Mesenchymal stem cell (in vitro differentiated cells and primary cell): Measurements from ENCODE around the gene PAFAH1B2.

ENCODE experiments used
- DNase-seq: peaks from one replicate; pipeline ENCODE4 v3.0.0-alpha.2; 2013
- H2AFZ ChIP-seq: one replicate; pipeline ENCODE4 v1.6.1; 2013; ENCODE audit warnings: low read depth, mild to moderate bottlenecking, control low read depth, inconsistent platforms, low read length, moderate library complexity
- H2AK5ac ChIP-seq: 2 replicates; pipeline ENCODE4 v1.6.1; 2013; ENCODE audit warnings: low read length, moderate library complexity, mild to moderate bottlenecking, inconsistent platforms; ENCODE audit not compliant: severe bottlenecking
- H2BK120ac ChIP-seq: one replicate; pipeline ENCODE4 v1.6.1; 2013; ENCODE audit warnings: low read depth, mild to moderate bottlenecking, inconsistent platforms, low read length, moderate library complexity
- H2BK12ac ChIP-seq, 2 experiments: one replicate each; pipeline ENCODE4 v1.6.1; 2013; ENCODE audit warnings: inconsistent platforms in 2 of 2, low read length in 2 of 2, mild to moderate bottlenecking in 2 of 2, moderate library complexity in 2 of 2, control low read depth in 1 of 2
- H2BK15ac ChIP-seq: one replicate; pipeline ENCODE4 v1.6.1; 2013; ENCODE audit warnings: mild to moderate bottlenecking, low read depth, inconsistent platforms; ENCODE audit not compliant: poor library complexity, severe bottlenecking
- H2BK5ac ChIP-seq: 2 replicates; pipeline ENCODE4 v1.6.1; 2013; ENCODE audit warnings: low read depth, mild to moderate bottlenecking, low read length, control low read depth, inconsistent platforms; ENCODE audit not compliant: poor library complexity, severe bottlenecking
- H3K14ac ChIP-seq, 2 experiments: one replicate each; pipeline ENCODE4 v1.6.1; 2013; ENCODE audit warnings: inconsistent platforms in 2 of 2, low read length in 2 of 2, control low read depth in 1 of 2, mild to moderate bottlenecking in 1 of 2, moderate library complexity in 1 of 2
- H3K18ac ChIP-seq, 2 experiments: one replicate each; pipeline ENCODE4 v1.6.1; 2013; ENCODE audit warnings: inconsistent platforms in 2 of 2, low read length in 2 of 2, control low read depth in 1 of 2, low read depth in 1 of 2, mild to moderate bottlenecking in 1 of 2
- H3K23ac ChIP-seq, 2 experiments: one replicate each; pipeline ENCODE4 v1.6.1; 2013; ENCODE audit warnings: inconsistent platforms in 2 of 2, low read length in 2 of 2, mild to moderate bottlenecking in 2 of 2, moderate library complexity in 2 of 2, control low read depth in 1 of 2
- H3K27ac ChIP-seq: 2 replicates; pipeline ENCODE4 v1.5.1; 2013; ENCODE audit warnings: mild to moderate bottlenecking, moderate library complexity, low read length, control low read depth, inconsistent platforms; ENCODE audit not compliant: poor library complexity, severe bottlenecking
- H3K27me3 ChIP-seq, 2 experiments: 2 replicates each; pipeline versions ENCODE4 v1.6.1 to v1.7.0; 2013; ENCODE audit warnings: low read length in 2 of 2, mild to moderate bottlenecking in 2 of 2, moderate library complexity in 2 of 2, control low read depth in 1 of 2, inconsistent platforms in 1 of 2; ENCODE audit not compliant: control insufficient read depth in 1 of 2, insufficient read depth in 1 of 2
- H3K36me3 ChIP-seq, 2 experiments: 2 replicates each; pipeline versions ENCODE4 v1.6.1 to v1.7.0; 2013; ENCODE audit warnings: low read length in 2 of 2, control low read depth in 1 of 2, inconsistent platforms in 1 of 2, low read depth in 1 of 2, mild to moderate bottlenecking in 1 of 2; ENCODE audit not compliant: insufficient read depth in 2 of 2, control insufficient read depth in 1 of 2
- H3K4ac ChIP-seq, 2 experiments: one replicate each; pipeline ENCODE4 v1.6.1; 2013; ENCODE audit warnings: inconsistent platforms in 2 of 2, low read length in 2 of 2, mild to moderate bottlenecking in 2 of 2, moderate library complexity in 2 of 2, control low read depth in 1 of 2, low read depth in 1 of 2
- H3K4me1 ChIP-seq: 2 replicates; pipeline ENCODE4 v1.6.1; 2013; ENCODE audit warnings: low read depth, low read length, control low read depth; ENCODE audit not compliant: control insufficient read depth, insufficient read depth
- H3K4me2 ChIP-seq: 2 replicates; pipeline ENCODE4 v1.6.1; 2013; ENCODE audit warnings: low read length, mild to moderate bottlenecking, inconsistent platforms; ENCODE audit not compliant: poor library complexity, severe bottlenecking
- H3K4me3 ChIP-seq, 2 experiments: 2 replicates each; pipeline versions ENCODE4 v1.5.1 to v1.7.0; 2013; ENCODE audit warnings: low read length in 2 of 2, mild to moderate bottlenecking in 2 of 2, control low read depth in 1 of 2, low read depth in 1 of 2; ENCODE audit not compliant: insufficient read depth in 1 of 2
- H3K79me1 ChIP-seq: replicated peaks from 2 replicates; pipeline ENCODE4 v1.6.1; 2013; ENCODE audit warnings: mild to moderate bottlenecking, control low read depth, low read length, inconsistent platforms; ENCODE audit not compliant: poor library complexity, severe bottlenecking
- H3K9ac ChIP-seq: 2 replicates; pipeline ENCODE4 v1.7.0; 2013; ENCODE audit warnings: mild to moderate bottlenecking, low read length, moderate library complexity
- H3K9me3 ChIP-seq: 2 replicates; pipeline ENCODE4 v1.7.0; 2013; ENCODE audit warnings: mild to moderate bottlenecking, low read length; ENCODE audit not compliant: control insufficient read depth
- H4K8ac ChIP-seq: one replicate; pipeline ENCODE4 v1.6.1; 2013; ENCODE audit warnings: inconsistent platforms, mild to moderate bottlenecking, low read length, moderate library complexity
- H4K91ac ChIP-seq: one replicate; pipeline ENCODE4 v1.6.1; 2013; ENCODE audit warnings: mild to moderate bottlenecking, low read length, inconsistent platforms
- WGBS: methylation state at CpG from one replicate; pipeline ENCODE4 v1.1.7; 2013; ENCODE audit warnings: mixed read lengths; 5-methylcytosine and 5-hydroxymethylcytosine counted together

Gene PAFAH1B2

DNA sequence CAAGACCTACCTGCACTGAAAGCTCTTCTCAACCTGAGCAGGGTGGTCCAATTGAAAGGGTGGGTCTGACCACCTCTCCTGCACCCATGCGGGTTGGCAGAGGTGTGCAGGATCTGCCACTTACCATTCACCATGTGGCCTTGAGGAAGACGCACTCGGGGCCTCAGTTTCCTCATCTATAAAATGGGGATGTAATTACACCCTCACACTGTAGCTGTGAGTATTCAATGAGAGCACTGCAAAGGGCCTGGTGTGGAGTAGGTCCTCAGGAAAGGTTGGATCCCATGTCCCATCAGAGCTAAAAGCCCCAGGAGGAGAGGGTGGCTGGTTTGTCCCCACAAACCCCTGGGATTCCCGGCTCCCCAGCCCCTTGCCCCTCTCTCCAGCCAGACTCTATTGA, 54.5 kb downstream of the PAFAH1B2 start:
- H3K4me2 ChIP-seq = peak overlapping the region; percentile 46
- H2BK5ac ChIP-seq = peak overlapping the region; percentile 63
- H2AK5ac ChIP-seq = peak overlapping the region; percentile 87
- H2BK15ac ChIP-seq = no peak overlapping the region
- WGBS = 42% methylated on average over 2 of the region's 4 CpGs
- no peaks in the 10 kb centered on the region for H3K27me3 ChIP-seq
- peak overlapping the region; percentile 98 for H3K27ac ChIP-seq
- DNase-seq = no peak
- peak overlapping the region; percentile 64 for H2BK120ac ChIP-seq
- H3K4ac ChIP-seq = peak overlapping the region; percentile 54 to 56
- peak overlapping the region; percentile 86 for H3K9ac ChIP-seq
- peak overlapping the region in 1 of 2 experiments; percentile 69 for H3K4me3 ChIP-seq
- H3K79me1 ChIP-seq = peaks cover 4% of the 10 kb centered on the region
- no peaks in the 10 kb centered on the region for H3K9me3 ChIP-seq
- peak overlapping the region in 1 of 2 experiments; percentile 2 for H3K14ac ChIP-seq
- H2AFZ ChIP-seq = no peak overlapping the region
- peak overlapping the region; percentile 81 for H4K8ac ChIP-seq
- peak overlapping the region in 1 of 2 experiments; percentile 23 for H2BK12ac ChIP-seq
- H3K4me1 ChIP-seq = peaks cover 46% of the 10 kb centered on the region
- H4K91ac ChIP-seq = peak overlapping the region; percentile 85
- peak overlapping the region; percentile 7 to 12 for H3K18ac ChIP-seq
- no peak overlapping the region for H3K23ac ChIP-seq
- H3K36me3 ChIP-seq = peaks cover 22 to 45% of the 10 kb centered on the region in 2 experiments

DNA sequence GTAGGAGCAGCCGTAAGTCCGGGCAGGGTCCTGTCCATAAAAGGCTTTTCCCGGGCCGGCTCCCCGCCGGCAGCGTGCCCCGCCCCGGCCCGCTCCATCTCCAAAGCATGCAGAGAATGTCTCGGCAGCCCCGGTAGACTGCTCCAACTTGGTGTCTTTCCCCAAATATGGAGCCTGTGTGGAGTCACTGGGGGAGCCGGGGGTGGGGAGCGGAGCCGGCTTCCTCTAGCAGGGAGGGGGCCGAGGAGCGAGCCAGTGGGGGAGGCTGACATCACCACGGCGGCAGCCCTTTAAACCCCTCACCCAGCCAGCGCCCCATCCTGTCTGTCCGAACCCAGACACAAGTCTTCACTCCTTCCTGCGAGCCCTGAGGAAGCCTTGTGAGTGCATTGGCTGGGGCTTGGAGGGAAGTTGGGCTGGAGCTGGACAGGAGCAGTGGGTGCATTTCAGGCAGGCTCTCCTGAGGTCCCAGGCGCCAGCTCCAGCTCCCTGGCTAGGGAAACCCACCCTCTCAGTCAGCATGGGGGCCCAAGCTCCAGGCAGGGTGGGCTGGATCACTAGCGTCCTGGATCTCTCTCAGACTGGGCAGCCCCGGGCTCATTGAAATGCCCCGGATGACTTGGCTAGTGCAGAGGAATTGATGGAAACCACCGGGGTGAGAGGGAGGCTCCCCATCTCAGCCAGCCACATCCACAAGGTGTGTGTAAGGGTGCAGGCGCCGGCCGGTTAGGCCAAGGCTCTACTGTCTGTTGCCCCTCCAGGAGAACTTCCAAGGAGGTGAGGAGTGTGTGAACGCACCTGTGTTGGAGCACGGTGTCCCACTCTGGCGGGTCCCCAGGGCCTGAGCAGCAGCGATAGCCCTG, 55.2 kb downstream of the PAFAH1B2 start, which contains the start of gene TAGLN:
Gene TAGLN, plus strand, starts transcription at position 318 of the 863 bp plus-strand sequence. CDS start 3,644 bp downstream, outside the sequence.
- WGBS = 12% methylated on average over 25 of the region's 34 CpGs
- Histone ChIP-seq H3K4me1 (peaks cover 49% of the 10 kb centered on the region), H3K9me3 (no peaks in the 10 kb centered on the region), H2BK120ac (peak within 1 kb of the TSS; percentile 64), H2BK12ac (peak within 1 kb of the TSS in 1 of 2 experiments; percentile 84), H3K36me3 (peaks cover 25 to 48% of the 10 kb centered on the region in 2 experiments), H2AK5ac (peak within 1 kb of the TSS; percentile 87), H2BK5ac (peak within 1 kb of the TSS; percentile 71), H3K14ac (peak within 1 kb of the TSS in 1 of 2 experiments; percentile 85), H3K4me2 (peak within 1 kb of the TSS; percentile 85), H4K91ac (peak within 1 kb of the TSS; percentile 85), H3K4ac (peak within 1 kb of the TSS; percentile 54 to 56), H3K79me1 (peaks cover 4% of the 10 kb centered on the region), H2BK15ac (no peak within 1 kb of the TSS), H3K4me3 (peak within 1 kb of the TSS; percentile 63 to 69), H3K18ac (peak within 1 kb of the TSS; percentile 54 to 75), H3K9ac (peak within 1 kb of the TSS; percentile 86), H3K27ac (peak within 1 kb of the TSS; percentile 98), H3K27me3 (no peaks in the 10 kb centered on the region), H2AFZ (peak within 1 kb of the TSS; percentile 55), H3K23ac (peak within 1 kb of the TSS in 1 of 2 experiments; percentile 74), H4K8ac (peak within 1 kb of the TSS; percentile 89)
- DNase-seq = peak; percentile 85

DNA sequence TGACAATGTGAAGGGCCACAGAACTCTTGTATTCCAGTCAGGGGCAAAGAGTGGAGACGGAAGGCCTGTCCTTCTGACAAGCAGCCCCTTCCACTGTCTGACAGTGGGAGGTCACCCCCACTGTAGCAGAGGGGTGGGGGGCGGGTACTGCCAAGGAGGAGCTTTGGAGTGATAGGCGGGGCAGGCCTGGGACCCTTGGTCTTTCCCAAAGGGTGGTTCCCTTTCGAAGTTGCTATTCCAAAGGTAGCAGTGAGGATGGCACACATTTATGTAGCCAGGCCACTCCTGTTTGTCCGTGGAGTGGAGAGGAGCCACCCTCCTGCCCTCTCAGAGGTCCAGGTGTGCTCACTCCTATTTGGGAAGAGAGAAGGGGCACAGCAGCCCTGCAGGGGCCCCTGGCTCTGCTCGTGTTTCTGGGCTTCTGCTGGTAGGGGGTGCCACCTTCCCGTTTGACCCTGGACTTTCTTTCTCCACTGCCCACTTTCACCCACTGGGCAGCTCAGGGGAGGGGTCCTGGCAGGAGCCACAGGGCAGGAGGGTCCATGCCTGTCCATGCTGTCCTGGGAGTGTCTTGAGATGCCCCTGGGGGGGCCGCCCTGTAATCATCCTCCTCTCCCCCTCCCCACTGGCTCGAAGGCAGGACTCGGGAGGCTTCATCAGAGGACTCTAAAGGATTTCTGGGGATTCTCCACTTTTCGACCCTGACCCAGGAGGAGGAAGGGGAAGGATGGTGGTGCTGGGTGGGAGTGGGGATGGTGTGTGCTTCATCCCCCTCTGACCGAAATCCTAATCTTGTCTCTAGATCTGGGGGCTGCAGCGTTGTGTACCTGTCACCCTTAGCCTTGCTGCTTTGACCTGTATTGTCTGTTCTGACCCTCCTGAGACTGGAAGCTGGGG, 56.1 kb downstream of the PAFAH1B2 start:
- no peak for DNase-seq
- Histone ChIP-seq H2BK120ac (no peak overlapping the region), H4K91ac (peak overlapping the region; percentile 67), H3K4me1 (peaks cover 53% of the 10 kb centered on the region), H3K9ac (peak overlapping the region; percentile 86), H3K23ac (peak overlapping the region in 1 of 2 experiments; percentile 74), H4K8ac (peak overlapping the region; percentile 1), H3K9me3 (no peaks in the 10 kb centered on the region), H3K18ac (peak overlapping the region; percentile 54 to 75), H3K27me3 (no peaks in the 10 kb centered on the region), H3K79me1 (peaks cover 4% of the 10 kb centered on the region), H3K4ac (peak overlapping the region in 1 of 2 experiments; percentile 32), H3K4me3 (peak overlapping the region; percentile 63 to 69), H3K27ac (peak overlapping the region; percentile 96), H3K36me3 (peaks cover 29 to 54% of the 10 kb centered on the region in 2 experiments), H2BK15ac (no peak overlapping the region), H3K14ac (peak overlapping the region in 1 of 2 experiments; percentile 85), H2AFZ (no peak overlapping the region), H2BK5ac (peak overlapping the region; percentile 71), H2AK5ac (peak overlapping the region; percentile 28), H3K4me2 (peak overlapping the region; percentile 85), H2BK12ac (peak overlapping the region in 1 of 2 experiments; percentile 84)
- WGBS = 30% methylated on average over 12 of the region's 13 CpGs
